ENCODE measurements around the gene SPIN1.

The SPIN1 gene

DNA sequence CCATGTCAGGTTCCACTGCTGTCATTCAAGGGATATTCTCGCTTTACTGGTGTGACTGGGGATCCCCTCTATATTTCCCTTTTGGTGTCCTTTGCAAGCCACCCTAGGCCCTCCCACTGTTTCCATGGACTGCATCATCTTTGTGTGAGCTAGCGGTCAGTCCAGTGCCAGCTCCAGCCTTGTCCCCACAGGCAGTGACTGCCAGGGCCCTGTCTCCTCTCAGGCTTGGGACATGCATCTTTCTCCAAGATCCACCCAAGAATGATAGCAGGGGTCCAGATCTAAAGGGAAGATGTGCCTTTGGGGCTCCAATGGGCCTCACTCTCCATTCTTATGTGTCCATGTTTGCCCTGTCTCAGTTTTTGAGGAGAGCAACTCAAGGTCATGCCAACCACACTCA lies 109.0 kb downstream of the SPIN1 start:
- no peak for DNase-seq (ENCODE audit: low read depth in 2 of 2)

DNA sequence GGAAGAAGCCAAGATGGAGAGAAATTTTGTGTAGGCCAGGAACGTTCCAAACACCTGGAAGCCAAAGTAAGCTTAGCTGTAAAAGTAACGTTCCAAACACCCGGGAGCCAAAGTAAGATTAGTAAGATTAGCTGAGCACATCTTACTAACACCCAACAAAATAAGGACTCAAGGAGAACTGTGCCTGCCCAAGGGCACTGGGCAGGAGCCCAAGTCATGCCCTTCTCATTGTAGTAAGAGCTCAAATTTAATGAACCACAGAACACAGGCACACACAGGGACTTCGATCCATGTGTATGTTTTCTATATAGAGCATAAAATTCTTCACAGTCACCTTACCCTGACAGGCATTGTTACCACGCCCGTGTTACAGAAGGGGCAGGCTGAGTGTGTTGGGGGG lies 110.6 kb downstream of the SPIN1 start:
- DNase-seq (ENCODE audit: low read depth in 2 of 2): no peak

DNA sequence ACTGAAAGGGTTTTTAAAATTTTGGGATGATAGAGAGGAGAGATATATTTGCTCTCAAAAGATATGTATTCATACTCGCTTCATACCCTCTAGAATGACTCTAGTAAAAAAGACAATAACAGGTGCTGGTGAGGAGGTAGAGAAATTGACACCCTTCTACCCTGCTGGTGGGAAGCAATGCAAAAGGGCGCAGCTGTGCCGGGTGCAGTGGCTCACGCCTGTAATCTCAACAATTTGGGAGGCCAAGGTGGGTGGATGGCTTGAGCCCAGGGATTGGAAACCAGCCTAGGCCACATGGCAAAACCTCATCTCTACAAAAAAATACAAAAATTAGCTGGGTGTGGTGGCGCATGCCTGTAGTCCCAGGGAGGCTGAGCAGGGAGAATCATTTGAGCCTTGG lies 112.8 kb downstream of the SPIN1 start:
- DNase-seq (ENCODE audit: low read depth in 2 of 2): no peak

DNA sequence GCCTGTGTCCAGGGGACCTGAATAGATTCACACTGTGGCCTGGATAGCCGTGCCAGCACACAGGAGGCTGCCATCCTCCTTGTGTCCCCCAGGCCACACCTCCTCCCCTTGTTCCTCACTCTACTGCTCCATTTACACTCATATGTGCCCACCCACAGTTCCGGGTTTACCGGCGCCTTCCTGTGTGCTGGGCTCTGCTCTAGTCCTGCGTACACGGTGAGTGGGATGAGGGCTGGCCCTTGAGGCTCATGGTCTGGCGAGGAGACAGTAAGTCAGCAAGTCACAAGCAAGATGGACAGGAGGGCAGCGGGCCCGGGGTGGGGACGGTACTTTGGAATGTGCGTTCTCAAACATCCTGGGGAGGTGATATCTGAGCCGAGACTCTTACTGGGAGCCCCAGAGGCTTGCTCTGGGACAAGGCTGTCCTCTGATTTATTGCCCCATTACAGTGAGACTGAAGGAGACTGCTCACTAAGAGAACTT lies 114.3 kb downstream of the SPIN1 start:
- no peak for DNase-seq (ENCODE audit: low read depth in 2 of 2)

- no peak for DNase-seq (ENCODE audit: low read depth in 2 of 2)
Observed at GRCh38 chr9:88503081-88503844, 115.0 kb downstream of the SPIN1 start.

- no peak for DNase-seq (ENCODE audit: low read depth in 2 of 2)
Observed at GRCh38 chr9:88503845-88504764, 115.9 kb downstream of the SPIN1 start.

DNA sequence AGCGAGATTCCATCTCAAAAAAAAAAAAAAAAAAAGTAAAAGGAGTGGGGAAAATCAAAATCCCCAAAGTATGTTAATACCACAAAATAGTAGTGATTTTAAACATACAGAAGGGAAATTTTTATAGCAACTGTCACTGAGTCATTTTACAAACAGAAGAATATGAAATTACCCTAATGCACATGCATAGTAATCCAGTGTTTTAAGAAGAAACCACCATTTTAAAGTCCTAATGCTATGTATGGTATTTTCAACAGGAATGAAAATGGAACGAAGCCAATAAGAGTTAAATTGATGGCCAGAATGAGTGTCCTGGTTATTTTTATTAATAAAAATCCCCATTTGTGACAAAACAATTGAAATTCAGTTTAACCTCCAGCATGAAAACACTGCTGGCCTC lies 120.1 kb downstream of the SPIN1 start:
- no peak for DNase-seq (ENCODE audit: low read depth in 2 of 2)

DNA sequence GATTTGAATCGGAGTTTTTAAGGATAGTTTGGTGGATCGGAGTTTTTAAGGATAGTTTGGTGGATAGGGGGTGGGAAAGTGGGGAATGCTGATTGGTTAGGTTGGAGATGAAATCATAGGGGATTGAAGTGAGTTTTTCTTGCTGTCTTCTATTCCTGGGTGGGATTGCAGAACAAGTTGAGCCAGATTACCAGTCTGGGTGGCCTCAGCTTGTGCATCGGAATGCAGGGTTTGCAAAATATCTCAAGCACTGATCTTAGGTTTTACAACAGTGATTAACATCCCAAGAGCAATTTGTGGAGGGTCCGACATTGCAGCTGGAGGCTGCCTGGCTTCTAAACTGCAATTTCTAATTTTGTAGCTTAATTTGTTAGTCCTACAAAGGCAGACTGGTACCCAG lies 123.7 kb downstream of the SPIN1 start:
- DNase-seq (ENCODE audit: low read depth in 2 of 2): no peak

GRCh38 chr9:88514247-88514646 lies 126.0 kb downstream of the SPIN1 start:
- DNase-seq (ENCODE audit: low read depth in 2 of 2): no peak

GRCh38 chr9:88521308-88521707 lies 133.1 kb downstream of the SPIN1 start:
- no peak for DNase-seq (ENCODE audit: low read depth in 2 of 2)

GRCh38 chr9:88522360-88522759 lies 134.1 kb downstream of the SPIN1 start:
- no peak for DNase-seq (ENCODE audit: low read depth in 2 of 2)

GRCh38 chr9:88523056-88523455 lies 134.8 kb downstream of the SPIN1 start:
- DNase-seq (ENCODE audit: low read depth in 2 of 2): no peak

DNA sequence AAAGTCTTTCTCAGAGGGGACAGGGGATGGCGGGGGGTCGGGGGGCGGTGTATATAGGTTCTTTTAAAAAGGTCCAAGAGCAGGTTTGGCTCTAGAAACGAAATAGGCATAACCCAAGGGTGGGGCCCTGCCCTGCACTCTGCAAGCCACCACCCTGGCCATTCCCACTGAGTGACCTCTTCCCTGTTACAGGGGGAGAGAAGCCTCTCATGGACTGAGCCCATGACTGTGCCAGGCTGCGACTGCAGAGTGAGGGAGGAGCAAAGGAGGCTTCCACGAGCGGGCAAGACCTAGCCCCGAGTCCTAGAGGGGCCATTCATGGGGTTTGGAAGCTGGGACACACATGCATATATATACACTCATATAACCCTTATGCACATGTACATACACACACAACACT lies 136.7 kb downstream of the SPIN1 start:
- no peak for DNase-seq (ENCODE audit: low read depth in 2 of 2)

DNA sequence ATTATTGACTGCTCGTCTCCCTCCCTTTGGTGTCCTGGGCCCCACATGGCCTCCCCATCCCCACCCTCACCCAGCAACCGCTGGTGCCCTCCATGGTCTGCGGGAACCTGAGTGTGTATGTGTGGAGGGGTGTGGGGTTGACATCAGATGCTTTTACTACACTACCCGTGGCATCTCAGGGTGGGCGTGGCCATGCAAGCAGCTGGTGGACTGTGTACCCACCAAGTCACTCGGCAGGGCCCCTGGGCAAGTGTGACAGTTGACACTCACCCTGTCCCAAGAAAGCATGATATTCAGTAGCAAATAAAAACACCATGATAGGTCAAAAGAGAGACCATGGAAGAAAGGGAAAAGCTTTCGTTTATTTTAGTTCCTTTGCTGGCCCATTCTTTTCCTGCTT lies 139.4 kb downstream of the SPIN1 start:
- DNase-seq (ENCODE audit: low read depth in 2 of 2): no peak
